Esophagus squamous epithelium (tissue), 5 donors: ENCODE results near the gene ANKS1A. TPM values are rescaled to one million over a fixed set of nuclear protein-coding genes. Genes with fewer than 3 reads are reported as not detected.

ENCODE experiments used
- DNase-seq: peaks from one replicate; lab custom pipeline; 2025; lab: John Stamatoyannopoulos, UW
- H3K27ac ChIP-seq, 4 donors: fragments of 200-600 bp; sonication (generic); one replicate each; pipeline ENCODE4 v1.5.1; 2016 to 2019; ENCODE audit warnings: mild to moderate bottlenecking in 1 of 4
- H3K27me3 ChIP-seq, 4 donors: fragments of 200-600 bp; sonication (generic); 1 replicate in 3 of 4; 2 replicates in 1 of 4; pipeline versions ENCODE4 v1.5.1 to v1.6.0; 2017 to 2021; ENCODE audit warnings: antibody characterized with exemption in 1 of 4
- H3K36me3 ChIP-seq, 3 donors: fragments of 200-600 bp; sonication (generic); one replicate each; pipeline ENCODE4 v1.5.1; 2016 to 2019
- H3K4me1 ChIP-seq, 3 donors: fragments of 200-600 bp; sonication (generic); one replicate each; pipeline ENCODE4 v1.5.1; 2017 to 2019
- H3K4me3 ChIP-seq, 4 donors: fragments of 200-600 bp; sonication (generic); 1 replicate in 3 of 4; 2 replicates in 1 of 4; pipeline ENCODE4 v1.5.1; 2016 to 2019; ENCODE audit warnings: mild to moderate bottlenecking in 2 of 4, moderate library complexity in 1 of 4
- H3K9me3 ChIP-seq, 3 donors: fragments of 200-600 bp; sonication (generic); one replicate each; pipeline ENCODE4 v1.5.1; 2016 to 2019
- CTCF ChIP-seq, 6 experiments: fragments of 450-650 bp in 4 of 6; fragments of 200-600 bp in 2 of 6; sonication (generic) in 2 of 6; IDR thresholded peaks; one replicate each; pipeline ENCODE4 v1.5.1; 2016 to 2019; ENCODE audit warnings: antibody characterized with exemption in 6 of 6, mild to moderate bottlenecking in 4 of 6, moderate library complexity in 4 of 6
- POLR2A ChIP-seq, 4 donors: fragments of 450-650 bp; IDR thresholded peaks; one replicate each; pipeline ENCODE4 v1.6.1; 2017; ENCODE audit warnings: antibody characterized with exemption in 4 of 4, mild to moderate bottlenecking in 4 of 4, moderate library complexity in 3 of 4
- WGBS, 2 donors: methylation state at CpG; one replicate each; pipeline ENCODE4 v1.1.5; 2018; 5-methylcytosine and 5-hydroxymethylcytosine counted together
- intact Hi-C: fragments of 100-400 bp; cut with DNase I; formaldehyde crosslinking; loops from one replicate; pipeline ENCODE4 v1.15.0; 2022
- total RNA-seq, 4 donors: library from RNA; depleted of rRNA; stranded (reverse); fragments of >200 nt; gene quantifications; one replicate each; pipeline ENCODE4 v1.1.0, GENCODE V29; 2016
- donor health status: DM: yes; HTN: yes; CAD: no.

ANKS1A gene
- total RNA-seq, 4 donors from 2014 or later, result 12.6 to 27.1 (median 17.5) TPM

DNA sequence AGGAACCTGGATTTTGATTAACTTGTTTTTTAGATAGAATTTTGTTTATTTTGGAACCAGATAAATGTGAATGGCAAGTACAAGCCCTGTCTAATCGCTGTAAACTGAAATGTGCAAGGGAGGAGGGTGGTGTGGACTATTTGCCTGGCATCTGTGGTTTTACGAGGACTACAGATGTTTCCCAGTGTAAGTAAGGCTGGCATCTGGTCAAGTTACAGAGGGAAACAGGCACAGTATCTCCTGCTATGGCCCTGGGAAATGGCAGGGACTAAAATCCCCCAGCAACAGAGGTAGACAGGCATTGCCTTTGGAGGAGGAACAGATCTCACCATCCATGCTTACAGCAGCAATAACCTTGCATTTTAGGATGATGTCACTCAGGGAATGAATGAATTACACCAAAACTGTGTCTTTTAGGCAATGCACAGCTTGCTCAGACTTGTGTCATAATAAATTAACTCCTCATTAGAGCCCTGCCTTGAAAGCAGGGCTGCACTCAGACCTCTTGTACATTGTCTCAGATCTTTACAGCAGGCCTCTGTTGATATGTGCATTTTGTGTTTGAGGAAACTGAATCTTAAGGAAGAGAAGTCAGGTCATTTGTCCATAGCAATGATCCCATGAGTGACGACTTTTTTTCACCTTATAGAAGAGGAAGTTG is 155.8 kb downstream of the ANKS1A start:
- WGBS, 2 donors, result 21 to 31% methylated on average over 3 of the region's 3 CpGs
- no peak for DNase-seq
- H3K4me3 ChIP-seq, result no peak overlapping the region

DNA sequence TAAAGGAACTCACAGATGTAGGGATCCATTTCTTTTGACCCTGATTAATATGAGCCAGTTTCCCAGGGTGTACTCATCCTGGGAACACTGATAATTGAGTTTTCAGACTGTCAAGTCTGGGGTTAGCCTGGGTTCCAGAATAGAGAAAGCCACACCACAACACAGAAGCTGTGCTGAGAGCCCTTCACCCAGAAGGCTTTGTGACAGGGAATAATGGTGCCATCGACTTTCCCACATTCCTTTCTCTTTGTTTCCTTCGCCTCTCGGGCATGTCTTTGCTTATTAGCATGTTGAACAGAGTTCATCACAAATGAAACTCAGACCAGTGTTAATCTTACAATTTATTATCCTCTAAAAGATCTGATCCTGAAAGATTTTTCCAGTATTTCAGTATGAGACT is 157.0 kb downstream of the ANKS1A start:
- DNase-seq, result no peak
- Histone ChIP-seq H3K4me3 (no peak overlapping the region), H3K27me3 (no peaks in the 10 kb centered on the region), H3K36me3 (peaks cover 0 to 24% (median 0%) of the 10 kb centered on the region in 3 donors), H3K4me1 (peaks cover 60 to 100% (median 89%) of the 10 kb centered on the region in 3 donors), H3K9me3 (no peaks in the 10 kb centered on the region), H3K27ac (peak overlapping the region; percentile 72 to 92 (median 82))
- no peak for TF ChIP-seq POLR2A (IDR thresholded peaks at IDR 0.05)
- no peak for TF ChIP-seq CTCF (IDR thresholded peaks at IDR 0.05)
- WGBS, 2 donors, result 16 to 45% methylated on average over 3 of the region's 3 CpGs
- intact Hi-C loops, result no loop called here

More for the DNA sequence above, 155.8 kb downstream of the ANKS1A start:
- Histone ChIP-seq H3K4me1 (peaks cover 50 to 95% (median 84%) of the 10 kb centered on the region in 3 donors), H3K27ac (peak overlapping the region; percentile 72 to 92 (median 82)), H3K27me3 (no peaks in the 10 kb centered on the region), H3K36me3 (peaks cover 0 to 27% (median 0%) of the 10 kb centered on the region in 3 donors), H3K9me3 (no peaks in the 10 kb centered on the region)
- intact Hi-C loops, result no loop called here
- TF ChIP-seq POLR2A (IDR thresholded peaks at IDR 0.05), result no peak
- no peak for TF ChIP-seq CTCF (IDR thresholded peaks at IDR 0.05)

DNA sequence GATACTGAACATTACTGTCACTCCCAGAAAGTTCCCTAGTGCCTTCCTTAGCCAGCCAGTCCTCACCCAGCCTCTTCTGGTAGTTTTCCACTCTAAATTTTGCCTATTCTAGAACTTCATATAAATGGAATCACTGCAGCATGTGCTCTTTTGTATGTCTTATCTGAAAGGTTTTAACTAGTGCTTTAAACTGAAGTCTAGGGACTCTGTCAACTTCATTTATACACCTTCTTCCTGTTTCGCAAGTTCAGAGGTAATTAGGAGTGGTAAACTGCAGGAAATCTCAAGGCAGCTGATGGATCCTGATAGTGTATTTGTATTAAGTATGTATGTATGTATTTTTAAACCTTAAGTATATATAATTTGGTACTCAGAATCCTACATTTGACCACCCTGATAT is 157.8 kb downstream of the ANKS1A start:
- H3K27me3 ChIP-seq, result no peaks in the 10 kb centered on the region
- peak overlapping the region in 1 of 4 donors; percentile 0 for H3K4me3 ChIP-seq
- no peaks in the 10 kb centered on the region for H3K9me3 ChIP-seq
- H3K4me1 ChIP-seq, result peaks cover 60 to 100% (median 82%) of the 10 kb centered on the region in 3 donors
- H3K27ac ChIP-seq, result peak overlapping the region; percentile 72 to 92 (median 82)
- 47 to 58% methylated on average over 1 of the region's 1 CpG for WGBS, 2 donors
- H3K36me3 ChIP-seq, result peaks cover 0 to 25% (median 0%) of the 10 kb centered on the region in 3 donors
- TF ChIP-seq POLR2A (IDR thresholded peaks at IDR 0.05), result no peak
- no peak for TF ChIP-seq CTCF (IDR thresholded peaks at IDR 0.05)
- no peak for DNase-seq
- intact Hi-C loops, result no loop called here

DNA sequence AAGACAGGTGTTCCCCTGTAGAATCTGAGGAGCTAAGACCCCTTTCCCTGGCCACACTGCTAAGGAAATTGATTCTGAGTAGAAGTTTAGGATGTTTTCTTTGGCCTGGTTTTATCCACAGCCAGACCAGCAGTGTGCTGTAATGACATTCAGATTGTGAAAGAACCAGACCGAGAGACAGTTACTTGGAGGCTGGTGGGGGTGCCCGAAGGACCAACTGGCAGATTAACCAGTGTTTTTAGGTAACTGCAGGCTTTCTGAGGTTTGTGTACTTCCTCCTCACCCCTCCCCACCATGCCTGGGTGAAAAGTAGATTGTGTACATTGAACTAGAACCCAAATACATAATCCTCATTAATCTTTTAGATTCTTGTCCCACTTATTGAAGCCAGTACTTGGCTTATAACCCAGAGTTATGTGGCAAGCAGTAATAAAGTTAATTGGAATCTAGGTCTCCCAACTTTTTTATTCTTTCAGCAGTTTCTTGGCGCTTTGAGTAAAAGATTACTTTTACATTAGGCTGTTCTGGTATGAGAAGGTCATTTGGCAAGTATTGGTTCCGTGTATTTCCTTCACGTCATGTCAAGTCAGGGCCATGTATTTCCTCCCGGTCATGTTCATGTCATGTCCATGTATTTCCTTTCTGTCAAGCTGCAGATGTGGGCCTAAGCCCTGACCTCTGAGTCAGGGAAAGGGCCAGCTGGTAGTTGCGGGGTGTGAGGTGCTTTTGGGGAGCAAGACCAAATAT is 158.4 kb downstream of the ANKS1A start:
- 33 to 43% methylated on average over 6 to 7 of the region's 7 CpGs for WGBS, 2 donors
- no peaks in the 10 kb centered on the region for H3K9me3 ChIP-seq
- no peak for DNase-seq
- H3K27me3 ChIP-seq, result no peaks in the 10 kb centered on the region
- TF ChIP-seq POLR2A (IDR thresholded peaks at IDR 0.05), result no peak
- no peak for TF ChIP-seq CTCF (IDR thresholded peaks at IDR 0.05)
- H3K4me3 ChIP-seq, result peak overlapping the region in 1 of 4 donors; percentile 1
- peaks cover 60 to 100% (median 83%) of the 10 kb centered on the region in 3 donors for H3K4me1 ChIP-seq
- H3K27ac ChIP-seq, result peak overlapping the region; percentile 72 to 92 (median 82)
- peaks cover 0 to 23% (median 0%) of the 10 kb centered on the region in 3 donors for H3K36me3 ChIP-seq
- intact Hi-C loops, result no loop called here
